GM19372 (cell line): Measurements from ENCODE around the gene ST3GAL6.
A peak's percentile ranks its signal among the peaks of the same experiment; 100 is the strongest.
"Not testable (repeated sequence)": the region's sequence is repeated elsewhere in the genome, so short reads cannot be mapped to it uniquely, and the experiment has no call there.

Experiments used
- ATAC-seq: cut with Tn5 transposase; IDR thresholded peaks from one replicate; pipeline ENCODE4 v1.9.1; 2021; ENCODE audit warnings: mild to moderate bottlenecking, low read depth, moderate library complexity; ENCODE audit not compliant: unreplicated experiment

The ST3GAL6 gene

DNA sequence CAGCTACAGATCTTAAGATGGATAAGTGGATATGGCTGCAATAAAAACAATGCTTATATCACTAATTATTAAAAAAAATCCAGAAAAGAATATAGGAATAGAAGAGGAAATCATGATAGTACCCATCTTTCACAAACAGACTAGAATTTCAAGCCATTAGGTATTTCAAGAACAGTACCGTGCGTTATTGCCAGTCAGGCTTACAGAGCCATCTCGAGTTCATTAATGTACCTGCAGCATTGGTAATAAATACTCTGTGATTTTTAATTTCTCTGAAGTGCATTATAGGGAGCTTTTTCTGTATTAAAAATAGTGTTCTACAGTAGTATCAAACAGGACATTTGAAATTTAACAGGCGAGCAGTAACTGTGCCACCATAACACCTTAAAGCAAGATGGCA, 35.7 kb downstream of the ST3GAL6 start:
- ATAC-seq = no peak

DNA sequence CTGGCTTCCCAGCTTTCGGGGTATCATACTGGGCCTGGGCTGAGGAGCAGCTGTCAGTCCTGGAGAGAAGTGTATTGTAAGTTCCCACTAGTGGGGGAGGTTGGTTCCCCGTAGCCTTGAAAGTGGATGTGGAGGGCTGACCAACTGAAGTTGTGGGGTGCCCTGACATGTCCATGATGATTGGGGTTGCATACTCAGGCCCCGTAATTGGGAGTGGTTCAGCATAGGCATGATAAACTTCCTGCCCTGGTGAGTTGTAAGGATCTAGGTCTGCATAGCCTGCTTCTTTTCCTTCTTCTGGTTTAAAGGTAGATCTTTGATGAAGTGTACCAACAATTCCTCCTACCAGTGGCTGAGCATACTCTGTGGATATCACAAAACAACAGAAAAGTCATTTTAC, 36.3 kb downstream of the ST3GAL6 start:
- no peak for ATAC-seq

DNA sequence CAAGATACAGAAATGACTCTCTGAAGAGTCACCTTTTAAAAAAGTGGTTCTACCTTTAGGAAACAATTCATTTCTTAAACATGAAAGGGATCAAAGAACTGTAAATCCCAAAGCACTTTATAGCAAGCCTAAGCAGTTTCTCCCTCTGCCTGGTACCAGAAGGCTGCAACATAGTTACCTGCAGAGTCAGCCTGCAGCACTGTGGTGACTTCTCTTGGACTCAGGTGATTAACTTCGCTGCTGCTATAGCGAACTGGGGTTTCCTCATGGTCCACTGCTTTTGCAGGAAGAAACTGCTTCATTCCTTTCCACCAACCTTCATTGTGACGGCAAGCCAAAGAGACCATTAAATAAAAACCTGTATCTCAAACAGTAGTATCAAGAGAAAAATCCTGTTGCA, 37.3 kb downstream of the ST3GAL6 start:
- no peak for ATAC-seq

DNA sequence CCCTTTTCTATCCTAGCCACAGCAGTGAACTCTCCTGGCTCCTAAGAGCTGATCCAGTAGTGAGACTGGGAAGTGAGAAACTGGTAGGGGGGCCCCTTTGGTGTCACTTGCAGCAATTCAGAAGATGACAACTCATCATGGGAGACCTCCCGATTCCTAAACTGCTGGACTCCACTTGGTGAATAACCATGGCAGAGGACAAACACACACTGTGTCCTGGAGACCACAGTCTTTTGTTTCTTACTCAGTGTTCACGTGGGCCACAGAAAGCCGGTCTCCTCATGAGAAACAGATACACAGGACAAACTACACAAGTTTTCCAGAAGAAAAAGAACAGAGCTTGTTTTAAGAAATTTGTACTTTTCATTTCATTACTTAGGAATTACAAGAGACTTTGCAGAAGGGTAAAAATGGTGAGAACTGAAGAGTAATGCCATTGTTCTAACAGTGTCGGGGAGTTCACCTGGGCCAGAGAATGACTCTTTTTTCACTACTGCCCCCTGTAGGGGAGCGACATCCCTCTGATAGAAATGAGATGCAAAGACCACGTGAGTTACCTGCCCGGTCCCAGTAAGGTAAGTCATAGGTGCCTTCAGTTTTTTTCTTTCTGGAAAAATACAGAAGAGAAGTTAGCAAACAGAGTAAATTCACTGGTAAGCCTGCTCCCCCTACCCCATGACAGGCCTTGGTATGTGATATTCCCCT, 38.1 kb downstream of the ST3GAL6 start:
- ATAC-seq = no peak

DNA sequence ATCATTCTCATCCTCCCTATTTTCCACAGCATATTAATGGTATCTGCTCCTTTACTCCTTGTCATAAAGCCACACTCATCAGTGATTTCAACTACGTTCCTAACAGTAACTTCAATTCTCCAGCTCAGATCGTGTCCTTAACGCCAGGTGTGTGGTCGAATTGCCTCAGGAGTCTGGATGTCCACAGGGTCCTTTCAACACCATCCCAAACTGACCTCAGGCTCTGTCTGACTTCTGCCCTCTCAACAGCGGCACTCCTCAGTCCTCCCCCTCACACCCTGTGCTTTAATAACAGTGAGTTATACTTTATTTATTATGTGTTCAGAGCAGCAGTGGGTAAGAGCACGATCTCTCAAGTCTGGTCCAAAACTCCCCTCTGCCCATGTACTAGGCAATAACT, 42.4 kb downstream of the ST3GAL6 start:
- ATAC-seq = no peak

DNA sequence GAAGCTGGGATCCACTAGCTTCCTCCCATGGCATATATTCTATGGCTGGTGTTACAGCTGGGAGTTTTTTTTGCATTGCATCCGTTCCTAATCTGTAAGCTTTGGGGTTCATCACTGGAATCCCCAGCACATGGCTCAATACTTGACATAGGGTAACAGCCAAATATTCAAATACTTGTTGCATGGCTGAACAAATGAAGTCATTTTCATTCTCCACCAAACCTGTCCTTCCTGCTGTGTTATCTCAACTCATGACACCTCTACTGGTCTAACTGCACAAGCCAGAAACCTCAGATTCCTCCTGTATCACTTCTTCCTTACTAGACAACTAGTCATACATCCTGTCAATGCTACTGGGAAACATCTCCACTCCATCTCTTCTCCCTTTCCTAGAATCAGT, 43.4 kb downstream of the ST3GAL6 start:
- ATAC-seq = no peak

DNA sequence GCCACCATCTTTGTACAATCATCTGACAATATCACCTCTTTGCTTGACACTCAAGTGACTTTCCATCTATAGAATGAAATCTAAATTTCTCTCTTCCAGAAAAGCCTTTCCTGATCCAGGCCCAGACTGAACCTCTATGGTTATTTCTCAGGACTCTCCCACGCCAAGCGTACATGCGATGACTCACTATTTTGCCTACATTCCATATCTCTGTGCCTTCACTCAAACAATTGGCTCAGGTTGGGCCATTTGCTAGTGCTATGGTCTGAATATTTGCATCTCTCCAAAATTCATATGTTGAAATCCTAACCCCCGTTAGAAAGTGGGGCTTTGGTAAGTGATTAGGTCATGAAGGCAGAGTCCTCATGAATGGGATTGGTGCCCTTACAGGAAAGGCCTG, 43.9 kb downstream of the ST3GAL6 start:
- no peak for ATAC-seq

DNA sequence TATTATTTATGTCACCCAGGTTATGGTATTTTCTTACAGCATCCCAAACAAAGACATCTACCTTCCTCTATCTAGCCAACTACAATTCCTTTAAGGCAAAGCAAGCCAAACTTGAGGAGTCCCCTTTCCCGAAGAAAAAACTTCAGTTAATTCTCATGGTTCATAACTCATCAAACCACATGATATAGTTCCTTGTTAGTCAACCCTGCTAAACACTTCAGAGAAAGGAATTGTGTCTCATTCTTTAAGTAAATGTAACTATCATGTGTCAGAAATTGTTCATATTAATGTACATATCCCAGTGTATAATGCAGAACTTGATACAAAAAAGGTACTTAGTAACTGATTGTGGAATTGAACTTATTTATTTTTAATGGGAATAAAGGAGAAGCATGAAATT, 44.4 kb downstream of the ST3GAL6 start:
- no peak for ATAC-seq

DNA sequence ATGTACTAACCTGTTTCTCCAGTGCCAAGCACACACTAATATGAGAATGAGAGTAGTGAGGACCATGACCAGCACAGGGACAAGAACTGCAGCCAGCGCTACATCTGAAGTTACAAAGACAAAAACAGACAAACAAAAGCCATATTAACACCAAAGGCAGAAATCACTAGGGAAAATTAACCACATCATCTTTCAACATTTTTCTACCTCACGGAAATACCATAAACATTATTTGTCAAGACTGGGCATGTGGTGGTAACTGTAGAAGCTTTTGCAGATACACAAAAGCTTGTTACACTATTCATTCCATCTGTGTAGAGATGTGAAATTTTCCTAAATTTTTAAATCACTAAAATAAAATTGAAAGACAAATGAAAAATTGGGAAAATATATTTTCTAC, 44.9 kb downstream of the ST3GAL6 start:
- no peak for ATAC-seq

DNA sequence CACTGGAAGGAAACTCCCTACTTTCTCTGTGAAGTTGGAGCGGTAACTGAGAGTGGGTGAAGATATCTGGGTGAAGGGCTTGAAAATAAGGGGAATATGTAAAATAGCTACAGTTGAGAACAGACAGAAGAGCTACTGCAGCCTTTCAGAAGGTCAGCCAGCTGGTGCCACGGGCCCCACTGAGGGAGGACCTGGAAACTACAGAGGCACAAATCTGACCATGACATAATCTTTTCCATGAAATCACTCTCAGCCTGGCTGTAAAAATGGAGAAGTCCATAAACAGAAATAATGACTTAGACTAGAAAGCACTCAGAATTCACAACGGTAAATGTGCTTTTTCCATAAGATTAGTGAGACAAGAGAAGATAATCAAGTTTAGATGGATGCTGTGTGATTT, 46.4 kb downstream of the ST3GAL6 start:
- ATAC-seq = peak; percentile 66

GRCh38 chr3:98811048-98811447, 47.9 kb downstream of the ST3GAL6 start:
- ATAC-seq = no peak

GRCh38 chr3:98812851-98813374, 49.8 kb downstream of the ST3GAL6 start:
- ATAC-seq = no peak

DNA sequence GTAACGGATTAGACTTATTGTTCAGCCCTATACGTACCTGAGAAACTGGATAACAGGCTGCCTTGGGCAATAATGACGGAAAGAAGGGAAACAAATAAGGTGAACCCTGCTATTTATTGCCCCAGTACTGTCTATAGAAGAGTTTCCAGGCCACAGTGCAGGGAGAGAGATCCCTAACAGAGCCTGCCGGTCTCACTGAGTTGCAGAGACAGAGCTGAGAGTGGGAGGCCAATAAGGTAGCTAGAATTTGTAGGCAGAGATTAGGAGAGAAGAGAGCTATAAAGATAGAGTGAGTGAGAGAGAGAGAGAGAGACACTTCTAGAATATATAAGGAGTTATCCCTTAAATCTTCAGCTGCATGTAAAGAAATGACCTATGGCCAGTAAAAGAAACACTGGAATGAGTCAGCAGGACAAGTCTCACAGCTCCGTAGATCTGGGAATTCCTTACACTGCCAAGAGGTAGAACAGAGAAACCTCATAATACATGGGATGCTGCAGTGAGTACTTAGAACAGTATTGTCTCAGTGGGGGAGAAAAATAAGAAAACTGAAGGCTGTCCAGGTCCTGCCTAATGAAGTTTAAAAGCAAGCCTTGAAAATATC, 51.8 kb downstream of the ST3GAL6 start:
- no peak for ATAC-seq

DNA sequence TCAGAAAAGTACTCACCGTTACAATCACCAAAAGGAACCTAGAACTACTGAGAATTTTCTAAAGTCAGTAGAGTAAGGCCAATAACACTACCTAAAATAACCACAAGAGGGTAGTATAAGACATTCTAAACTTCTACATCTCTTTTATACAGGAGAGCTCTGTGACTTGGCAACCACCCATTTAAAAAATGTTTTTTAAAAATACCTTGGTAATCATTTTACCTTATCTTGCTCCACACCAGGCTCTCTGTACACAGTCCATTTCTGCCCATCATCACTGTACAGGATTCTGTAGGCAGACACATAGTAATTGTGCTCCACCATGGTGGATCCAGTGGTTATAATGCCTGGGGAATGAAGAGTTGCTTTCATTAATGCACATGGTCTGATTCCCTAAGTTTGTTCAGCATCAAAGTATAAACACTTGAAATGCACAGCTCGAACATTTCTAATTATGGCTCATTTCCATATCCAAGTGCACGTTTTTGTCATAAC, 54.5 kb downstream of the ST3GAL6 start:
- ATAC-seq = peak; percentile 87

DNA sequence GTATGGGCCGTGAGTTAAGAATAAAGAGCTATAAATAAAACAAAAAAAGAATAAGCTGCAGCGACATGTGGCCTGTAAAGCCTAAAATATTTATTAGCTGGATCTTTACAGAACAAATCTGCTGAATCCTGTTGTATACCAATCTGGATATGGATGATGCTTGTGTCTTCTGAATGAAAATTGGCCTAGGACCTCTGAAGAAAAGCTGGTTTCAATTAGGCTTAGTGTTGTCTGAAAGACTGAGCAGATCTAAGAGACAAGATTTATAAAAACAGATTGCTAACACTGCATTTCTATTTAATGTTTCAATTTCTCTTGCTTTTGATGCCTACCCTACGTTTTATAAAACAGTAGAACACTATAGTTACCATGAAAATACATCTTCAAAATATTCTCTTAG, 57.9 kb downstream of the ST3GAL6 start:
- no peak for ATAC-seq

- ATAC-seq = no peak
Observed at GRCh38 chr3:98823791-98824190, 60.7 kb downstream of the ST3GAL6 start.

GRCh38 chr3:98824256-98824655, 61.1 kb downstream of the ST3GAL6 start:
- no peak for ATAC-seq

- no peak for ATAC-seq
Observed at GRCh38 chr3:98826126-98826525, 63.0 kb downstream of the ST3GAL6 start.

GRCh38 chr3:98827221-98827920, 64.2 kb downstream of the ST3GAL6 start:
- ATAC-seq = no peak

DNA sequence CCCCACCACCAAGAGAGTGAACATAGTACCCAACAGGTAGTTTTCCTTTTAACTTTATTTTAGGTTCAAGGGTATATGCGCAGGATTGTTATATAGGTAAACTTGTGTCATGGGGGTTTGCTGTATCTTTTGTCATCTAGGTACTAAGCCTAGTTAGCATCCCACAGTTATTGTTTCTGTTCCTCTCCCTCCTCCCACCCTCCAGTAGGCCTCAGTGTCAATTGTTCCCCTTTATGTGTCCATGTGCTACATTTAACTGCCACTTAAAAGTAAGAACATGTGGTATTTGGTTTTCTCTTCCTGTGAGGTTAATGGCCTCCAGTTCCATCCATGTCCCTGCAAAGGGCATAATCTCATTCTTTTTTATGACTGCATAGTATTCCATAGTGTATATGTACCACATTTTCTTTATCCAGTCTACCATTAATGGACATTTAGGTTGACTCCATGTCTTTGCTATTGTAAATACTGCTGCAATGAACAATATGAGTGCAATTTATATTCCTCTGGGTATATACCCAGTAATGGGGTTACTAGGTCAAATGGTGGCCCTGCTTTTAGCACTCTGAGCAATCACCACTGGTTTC, 66.2 kb downstream of the ST3GAL6 start:
- no peak for ATAC-seq

DNA sequence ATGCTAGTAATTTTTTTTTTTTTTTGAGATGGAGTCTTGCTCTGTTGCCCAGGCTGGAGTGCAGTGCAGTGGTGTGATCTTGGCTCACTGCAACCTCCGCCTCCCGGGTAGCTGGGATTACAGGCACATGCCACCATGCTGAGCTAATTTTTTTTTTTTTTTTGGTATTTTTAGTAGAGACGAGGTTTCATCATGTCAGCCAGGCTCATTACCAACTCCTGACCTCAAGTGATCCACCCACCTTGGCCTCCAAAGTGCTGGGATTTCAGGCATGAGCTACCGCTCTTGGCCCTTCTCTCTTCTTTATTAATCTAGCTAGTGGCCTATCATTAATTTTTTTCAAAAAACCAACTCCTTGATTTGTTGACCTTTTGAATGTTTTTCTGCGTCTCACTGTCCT, 67.9 kb downstream of the ST3GAL6 start:
- ATAC-seq = not testable (repeated sequence)
